SK-N-SH treated with all-trans-retinoic acid at 6 μM for 48 hours (cell line): ENCODE measurements around the gene PPP4C.

ENCODE experiments used
- ATAC-seq: fragments of 200-7000 bp; cut with Tn5 transposase; 3 replicates; pipeline ENCODE4 v1.9.1; 2020; ENCODE audit warnings: mild to moderate bottlenecking, moderate library complexity
- BACH2 ChIP-seq: fragments of 250-450 bp; sonication (Bioruptor Pico); IDR thresholded peaks from 2 replicates; pipeline ENCODE4 v1.9.0; 2021; ENCODE audit warnings: mild to moderate bottlenecking, borderline replicate concordance
- CSDC2 ChIP-seq: fragments of 250-450 bp; sonication (Bioruptor Pico); IDR thresholded peaks from 2 replicates; pipeline ENCODE4 v1.5.0; 2020; ENCODE audit warnings: mild to moderate bottlenecking, moderate library complexity
- ESRRG ChIP-seq: fragments of 250-450 bp; sonication (Bioruptor Pico); IDR thresholded peaks from 2 replicates; pipeline ENCODE4 v1.6.1; 2021; ENCODE audit warnings: mild to moderate bottlenecking
- GLIS3 ChIP-seq: fragments of 250-450 bp; sonication (Bioruptor Pico); IDR thresholded peaks from 2 replicates; pipeline ENCODE4 v1.5.0; 2020; ENCODE audit warnings: mild to moderate bottlenecking, moderate library complexity
- OSR1 ChIP-seq: fragments of 250-450 bp; sonication (Bioruptor Pico); IDR thresholded peaks from 2 replicates; pipeline ENCODE4 v1.8.0; 2022; ENCODE audit warnings: moderate library complexity, mild to moderate bottlenecking, inconsistent platforms
- RARB ChIP-seq: fragments of 250-450 bp; sonication (Bioruptor Pico); IDR thresholded peaks from 2 replicates; pipeline ENCODE4 v1.8.0; 2021; ENCODE audit warnings: mild to moderate bottlenecking, moderate library complexity
- SNAI2 ChIP-seq: fragments of 250-450 bp; sonication (Bioruptor Pico); IDR thresholded peaks from 2 replicates; pipeline ENCODE4 v1.5.0; 2020; ENCODE audit warnings: mild to moderate bottlenecking, moderate library complexity
- TCF4 ChIP-seq: fragments of 250-450 bp; sonication (Bioruptor Pico); IDR thresholded peaks from 2 replicates; pipeline ENCODE4 v1.8.0; 2021; ENCODE audit warnings: mild to moderate bottlenecking, moderate library complexity, borderline replicate concordance
- ZC3H10 ChIP-seq: fragments of 250-450 bp; sonication (Bioruptor Pico); IDR thresholded peaks from 2 replicates; pipeline ENCODE4 v1.5.1; 2021; ENCODE audit warnings: mild to moderate bottlenecking, moderate library complexity
- ZFP3 ChIP-seq: fragments of 250-450 bp; sonication (Bioruptor Pico); IDR thresholded peaks from 2 replicates; pipeline ENCODE4 v1.5.0; 2020; ENCODE audit warnings: mild to moderate bottlenecking, moderate library complexity
- ZNF70 ChIP-seq: fragments of 450-650 bp; formaldehyde crosslinking; IDR thresholded peaks from 2 replicates; pipeline ENCODE4 v1.5.0; 2020; ENCODE audit warnings: mild to moderate bottlenecking, moderate library complexity
- TF ChIP-seq, protein P1 (sequence below): fragments of 250-450 bp; sonication (Bioruptor Pico); IDR thresholded peaks from 2 replicates; pipeline ENCODE4 v1.5.1; 2020; ENCODE audit warnings: low read depth, mild to moderate bottlenecking, moderate library complexity
- TF ChIP-seq, protein P2 (sequence below): fragments of 250-450 bp; sonication (Bioruptor Pico); IDR thresholded peaks from 2 replicates; pipeline ENCODE4 v1.5.0; 2020; ENCODE audit warnings: mild to moderate bottlenecking, moderate library complexity
- TF ChIP-seq, protein P3 (sequence below): fragments of 250-450 bp; sonication (Bioruptor Pico); IDR thresholded peaks from 2 replicates; pipeline ENCODE4 v1.8.0; 2021; ENCODE audit warnings: low read depth, mild to moderate bottlenecking, moderate library complexity, borderline replicate concordance
- TF ChIP-seq, protein P4 (sequence below): fragments of 250-450 bp; sonication (Bioruptor Pico); IDR thresholded peaks from 2 replicates; pipeline ENCODE4 v1.8.0; 2020; ENCODE audit warnings: mild to moderate bottlenecking, moderate library complexity, borderline replicate concordance

The PPP4C gene

DNA sequence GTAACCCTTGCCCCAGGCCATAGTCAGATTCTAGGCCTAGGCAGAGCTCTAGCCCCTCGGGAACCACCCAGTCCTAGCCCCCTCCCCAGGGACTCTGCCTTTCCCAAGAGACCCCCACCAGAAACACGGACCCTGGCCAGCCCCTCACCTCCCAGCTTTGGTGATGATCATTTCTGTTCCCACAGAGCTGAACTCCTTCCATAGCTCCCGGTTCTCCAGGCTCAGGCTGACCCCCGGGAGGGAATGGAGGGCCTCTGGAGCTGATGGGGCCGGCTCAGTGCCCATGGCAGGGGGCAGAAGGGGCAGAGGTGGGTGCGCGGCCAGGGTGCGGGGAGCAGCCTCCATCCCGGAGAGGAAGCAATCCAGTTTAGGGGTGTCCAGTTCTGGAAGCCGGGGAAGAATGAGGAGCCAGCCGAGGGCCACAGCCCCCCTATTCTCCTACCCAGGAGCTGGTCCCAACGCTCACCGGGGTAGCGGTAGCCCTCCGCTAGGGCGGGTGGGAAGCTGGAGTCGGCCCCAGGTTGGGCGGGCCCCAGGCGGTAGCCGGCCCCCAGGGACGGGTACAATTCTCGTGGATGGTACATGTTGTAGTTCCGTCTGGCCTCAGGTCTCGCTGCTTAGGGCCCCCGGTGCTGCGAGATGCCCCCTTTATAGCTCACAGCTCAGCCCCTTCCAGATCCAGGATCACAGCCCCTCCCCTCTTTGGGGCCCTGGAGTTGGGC lies 15.0 kb downstream of the PPP4C start:
- no peak for ATAC-seq
- TF ChIP-seq CSDC2 (CRISPR knock-in tag) (no peak), ZC3H10 (no peak), OSR1 (CRISPR knock-in tag) (no peak), ZNF70 (CRISPR knock-in tag) (no peak)
- TF ChIP-seq, protein P1, sequence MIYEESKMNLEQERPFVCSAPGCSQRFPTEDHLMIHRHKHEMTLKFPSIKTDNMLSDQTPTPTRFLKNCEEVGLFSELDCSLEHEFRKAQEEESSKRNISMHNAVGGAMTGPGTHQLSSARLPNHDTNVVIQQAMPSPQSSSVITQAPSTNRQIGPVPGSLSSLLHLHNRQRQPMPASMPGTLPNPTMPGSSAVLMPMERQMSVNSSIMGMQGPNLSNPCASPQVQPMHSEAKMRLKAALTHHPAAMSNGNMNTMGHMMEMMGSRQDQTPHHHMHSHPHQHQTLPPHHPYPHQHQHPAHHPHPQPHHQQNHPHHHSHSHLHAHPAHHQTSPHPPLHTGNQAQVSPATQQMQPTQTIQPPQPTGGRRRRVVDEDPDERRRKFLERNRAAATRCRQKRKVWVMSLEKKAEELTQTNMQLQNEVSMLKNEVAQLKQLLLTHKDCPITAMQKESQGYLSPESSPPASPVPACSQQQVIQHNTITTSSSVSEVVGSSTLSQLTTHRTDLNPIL, result no peak
- TF ChIP-seq, protein P2, sequence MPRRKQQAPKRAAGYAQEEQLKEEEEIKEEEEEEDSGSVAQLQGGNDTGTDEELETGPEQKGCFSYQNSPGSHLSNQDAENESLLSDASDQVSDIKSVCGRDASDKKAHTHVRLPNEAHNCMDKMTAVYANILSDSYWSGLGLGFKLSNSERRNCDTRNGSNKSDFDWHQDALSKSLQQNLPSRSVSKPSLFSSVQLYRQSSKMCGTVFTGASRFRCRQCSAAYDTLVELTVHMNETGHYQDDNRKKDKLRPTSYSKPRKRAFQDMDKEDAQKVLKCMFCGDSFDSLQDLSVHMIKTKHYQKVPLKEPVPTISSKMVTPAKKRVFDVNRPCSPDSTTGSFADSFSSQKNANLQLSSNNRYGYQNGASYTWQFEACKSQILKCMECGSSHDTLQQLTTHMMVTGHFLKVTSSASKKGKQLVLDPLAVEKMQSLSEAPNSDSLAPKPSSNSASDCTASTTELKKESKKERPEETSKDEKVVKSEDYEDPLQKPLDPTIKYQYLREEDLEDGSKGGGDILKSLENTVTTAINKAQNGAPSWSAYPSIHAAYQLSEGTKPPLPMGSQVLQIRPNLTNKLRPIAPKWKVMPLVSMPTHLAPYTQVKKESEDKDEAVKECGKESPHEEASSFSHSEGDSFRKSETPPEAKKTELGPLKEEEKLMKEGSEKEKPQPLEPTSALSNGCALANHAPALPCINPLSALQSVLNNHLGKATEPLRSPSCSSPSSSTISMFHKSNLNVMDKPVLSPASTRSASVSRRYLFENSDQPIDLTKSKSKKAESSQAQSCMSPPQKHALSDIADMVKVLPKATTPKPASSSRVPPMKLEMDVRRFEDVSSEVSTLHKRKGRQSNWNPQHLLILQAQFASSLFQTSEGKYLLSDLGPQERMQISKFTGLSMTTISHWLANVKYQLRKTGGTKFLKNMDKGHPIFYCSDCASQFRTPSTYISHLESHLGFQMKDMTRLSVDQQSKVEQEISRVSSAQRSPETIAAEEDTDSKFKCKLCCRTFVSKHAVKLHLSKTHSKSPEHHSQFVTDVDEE, result no peak

DNA sequence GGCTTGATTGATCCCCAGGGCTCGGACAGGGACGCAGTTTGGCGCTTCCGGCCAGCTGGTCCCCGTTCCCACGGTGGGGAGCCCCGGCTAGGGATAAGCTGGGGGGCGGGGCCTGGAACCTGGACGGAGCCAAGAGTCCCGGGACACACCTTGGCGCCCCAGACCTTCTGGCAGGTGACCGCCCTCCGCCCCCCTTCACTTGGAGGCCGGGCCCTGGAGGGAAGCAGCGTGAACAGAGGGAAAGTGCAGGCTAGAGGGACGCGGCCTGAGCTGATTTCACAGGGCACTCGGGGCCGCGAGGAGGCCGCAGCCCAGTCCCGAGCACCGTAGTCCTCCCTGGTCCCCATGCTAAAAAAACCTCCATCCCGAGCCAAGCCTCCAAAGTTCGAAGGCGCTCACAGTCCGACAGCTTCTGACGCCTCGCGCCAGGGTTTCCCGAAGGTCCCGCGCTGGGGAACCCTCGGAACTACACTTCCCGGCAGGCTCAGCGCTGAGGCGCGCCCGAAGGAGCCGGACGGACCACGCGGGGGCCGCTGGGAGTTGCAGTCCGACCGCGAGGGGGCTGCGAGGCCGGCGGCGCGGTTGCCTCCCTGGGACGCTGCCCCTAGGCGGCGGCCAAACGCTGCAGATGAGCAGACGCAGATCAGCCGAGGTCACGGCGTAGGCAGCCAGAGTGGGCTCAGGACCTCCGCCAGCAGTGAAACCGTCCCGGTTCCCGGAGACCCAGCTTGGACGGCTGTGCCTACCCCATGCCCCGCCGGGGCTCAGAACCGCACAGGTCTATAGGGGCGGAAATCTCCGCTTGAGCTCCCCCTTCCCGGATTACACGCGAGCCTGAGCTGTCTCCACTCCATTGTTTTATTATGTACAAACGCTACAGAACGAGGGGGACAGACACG lies 15.9 kb downstream of the PPP4C start, which contains the start of gene TBX6:
TBX6 (minus strand) TSS at position 451 of the 899 bp plus-strand sequence. CDS start 731 bp downstream, outside the sequence.
- ATAC-seq, result peak; percentile 92
- 0 out of 2 replicates have a peak, but pooled peaks have one; percentile 22 for TF ChIP-seq ZFP3
- no peak for TF ChIP-seq TCF4 (CRISPR knock-in tag)
- no peak for TF ChIP-seq RARB (CRISPR knock-in tag)
- peak; percentile 58; the same call in 1 of the 2 replicates for TF ChIP-seq SNAI2 (CRISPR knock-in tag)
- TF ChIP-seq, protein P2, result peak; percentile 61; the same call in 1 of the 2 replicates
- TF ChIP-seq, protein P3, sequence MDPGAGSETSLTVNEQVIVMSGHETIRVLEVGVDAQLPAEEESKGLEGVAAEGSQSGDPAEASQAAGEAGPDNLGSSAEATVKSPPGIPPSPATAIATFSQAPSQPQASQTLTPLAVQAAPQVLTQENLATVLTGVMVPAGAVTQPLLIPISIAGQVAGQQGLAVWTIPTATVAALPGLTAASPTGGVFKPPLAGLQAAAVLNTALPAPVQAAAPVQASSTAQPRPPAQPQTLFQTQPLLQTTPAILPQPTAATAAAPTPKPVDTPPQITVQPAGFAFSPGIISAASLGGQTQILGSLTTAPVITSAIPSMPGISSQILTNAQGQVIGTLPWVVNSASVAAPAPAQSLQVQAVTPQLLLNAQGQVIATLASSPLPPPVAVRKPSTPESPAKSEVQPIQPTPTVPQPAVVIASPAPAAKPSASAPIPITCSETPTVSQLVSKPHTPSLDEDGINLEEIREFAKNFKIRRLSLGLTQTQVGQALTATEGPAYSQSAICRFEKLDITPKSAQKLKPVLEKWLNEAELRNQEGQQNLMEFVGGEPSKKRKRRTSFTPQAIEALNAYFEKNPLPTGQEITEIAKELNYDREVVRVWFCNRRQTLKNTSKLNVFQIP, result no peak
- no peak for TF ChIP-seq ESRRG
- TF ChIP-seq ZNF70 (CRISPR knock-in tag), result no peak
- 0 out of 2 replicates have a peak, but pooled peaks have one; percentile 12 for TF ChIP-seq CSDC2 (CRISPR knock-in tag)
- TF ChIP-seq, all 23 proteins: peak for 4

DNA sequence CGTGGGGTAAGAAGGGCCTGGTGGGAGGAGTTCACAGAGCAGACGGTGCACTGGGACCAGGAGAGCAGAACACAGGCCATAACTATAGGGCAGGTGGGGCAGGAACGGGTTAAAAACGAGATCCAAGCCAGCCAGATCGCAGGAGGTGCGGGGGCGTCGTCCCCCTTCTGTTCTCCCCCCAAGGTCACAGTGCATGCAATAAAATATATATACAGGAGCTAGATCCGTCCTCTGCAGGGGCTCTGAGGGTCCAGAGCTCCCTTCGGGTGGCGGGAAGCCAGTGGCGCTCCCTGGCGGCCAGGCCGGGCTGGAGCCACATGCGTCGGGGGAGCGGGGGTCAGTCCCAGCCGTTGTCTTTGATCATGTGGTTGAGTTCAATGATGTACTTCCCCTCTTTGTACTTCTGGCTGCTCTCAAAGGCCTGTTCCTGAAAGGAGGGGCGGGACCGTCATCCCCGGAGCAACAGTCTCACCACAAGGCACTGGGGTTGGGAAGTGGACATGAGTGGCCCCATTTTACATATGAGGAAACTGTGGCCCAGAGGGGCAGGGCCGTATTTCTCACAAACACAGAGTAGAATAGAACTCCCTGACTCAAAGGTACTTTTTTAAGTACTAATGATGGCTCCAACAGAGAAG lies 16.7 kb downstream of the PPP4C start:
- ATAC-seq, result peak; percentile 65
- TF ChIP-seq CSDC2 (CRISPR knock-in tag) (no peak), GLIS3 (0 out of 2 replicates have a peak, but pooled peaks have one; percentile 79), BACH2 (CRISPR knock-in tag) (peak; percentile 81), OSR1 (CRISPR knock-in tag) (0 out of 2 replicates have a peak, but pooled peaks have one; percentile 57), SNAI2 (CRISPR knock-in tag) (no peak; the same call in 1 of the 2 replicates), ESRRG (0 out of 2 replicates have a peak, but pooled peaks have one; percentile 64)
- TF ChIP-seq, protein P1, result 0 out of 2 replicates have a peak, but pooled peaks have one; percentile 13
- TF ChIP-seq, protein P4, sequence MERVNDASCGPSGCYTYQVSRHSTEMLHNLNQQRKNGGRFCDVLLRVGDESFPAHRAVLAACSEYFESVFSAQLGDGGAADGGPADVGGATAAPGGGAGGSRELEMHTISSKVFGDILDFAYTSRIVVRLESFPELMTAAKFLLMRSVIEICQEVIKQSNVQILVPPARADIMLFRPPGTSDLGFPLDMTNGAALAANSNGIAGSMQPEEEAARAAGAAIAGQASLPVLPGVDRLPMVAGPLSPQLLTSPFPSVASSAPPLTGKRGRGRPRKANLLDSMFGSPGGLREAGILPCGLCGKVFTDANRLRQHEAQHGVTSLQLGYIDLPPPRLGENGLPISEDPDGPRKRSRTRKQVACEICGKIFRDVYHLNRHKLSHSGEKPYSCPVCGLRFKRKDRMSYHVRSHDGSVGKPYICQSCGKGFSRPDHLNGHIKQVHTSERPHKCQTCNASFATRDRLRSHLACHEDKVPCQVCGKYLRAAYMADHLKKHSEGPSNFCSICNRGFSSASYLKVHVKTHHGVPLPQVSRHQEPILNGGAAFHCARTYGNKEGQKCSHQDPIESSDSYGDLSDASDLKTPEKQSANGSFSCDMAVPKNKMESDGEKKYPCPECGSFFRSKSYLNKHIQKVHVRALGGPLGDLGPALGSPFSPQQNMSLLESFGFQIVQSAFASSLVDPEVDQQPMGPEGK (CRISPR knock-in tag), result peak; percentile 46; the same call in 1 of the 2 replicates
